IMR-90 (cell line): Measurements from ENCODE around the gene PF4V1. TPM values are rescaled to one million over a fixed set of nuclear protein-coding genes. Genes with fewer than 3 reads are reported as not detected.

Experiments used
- ATAC-seq: fragments of 200-7000 bp; cut with Tn5 transposase; 2 replicates; pipeline ENCODE4 v1.9.1; 2020; ENCODE audit warnings: low read depth, mild to moderate bottlenecking, moderate library complexity
- BruUV-seq: library from RNA; stranded (reverse); fragments of 400-500 nt; replicated peaks from 2 replicates; lab custom pipeline; 2021; lab: Mats Ljungman, UMichigan
- CTCF ChIA-PET: fragments of 300-600 bp; formaldehyde crosslinking; extraction: SDS; loops from one replicate; lab custom pipeline; 2021; ENCODE audit warnings: antibody characterized with exemption; lab: Yijun Ruan, JAX
- POLR2A ChIA-PET: fragments of 300-600 bp; sonication (Branson Sonifier 250); formaldehyde crosslinking; loops from one replicate; lab custom pipeline; 2022; ENCODE audit warnings: antibody characterized with exemption; ENCODE audit not compliant: unreplicated experiment; lab: Charles Lee
- DNase-seq: peaks from one replicate; pipeline ENCODE4 v3.0.0; 2013
- H2AFZ ChIP-seq: replicated peaks from 2 replicates; pipeline ENCODE3; 2013; ENCODE audit warnings: low read length, mild to moderate bottlenecking; ENCODE audit not compliant: poor library complexity
- H2AK5ac ChIP-seq: 2 replicates; pipeline ENCODE4 v1.6.1; 2013; ENCODE audit warnings: low read depth, low read length, inconsistent platforms
- H2AK9ac ChIP-seq: replicated peaks from 2 replicates; pipeline ENCODE3; 2013; ENCODE audit warnings: mild to moderate bottlenecking, low read depth, low read length, moderate library complexity; ENCODE audit not compliant: poor library complexity
- H2BK120ac ChIP-seq: 2 replicates; pipeline ENCODE4 v1.6.1; 2013; ENCODE audit warnings: low read depth, low read length, inconsistent platforms
- H2BK15ac ChIP-seq: 3 replicates; pipeline ENCODE4 v1.6.1; 2013; ENCODE audit warnings: low read depth, low read length, inconsistent platforms
- H2BK20ac ChIP-seq: 2 replicates; pipeline ENCODE4 v1.6.1; 2013; ENCODE audit warnings: low read depth, mild to moderate bottlenecking, inconsistent platforms, low read length, moderate library complexity
- H2BK5ac ChIP-seq: 2 replicates; pipeline ENCODE4 v1.6.1; 2013; ENCODE audit warnings: mild to moderate bottlenecking, low read depth, low read length, inconsistent platforms; ENCODE audit not compliant: poor library complexity, severe bottlenecking
- H3K14ac ChIP-seq: replicated peaks from 2 replicates; pipeline ENCODE4 v1.6.1; 2013; ENCODE audit warnings: low read depth, low read length, inconsistent platforms
- H3K18ac ChIP-seq: 2 replicates; pipeline ENCODE4 v1.6.1; 2013; ENCODE audit warnings: low read depth, low read length, control low read depth
- H3K23ac ChIP-seq: 2 replicates; pipeline ENCODE4 v1.6.1; 2013; ENCODE audit warnings: low read depth, low read length, inconsistent platforms
- H3K27ac ChIP-seq: 2 replicates; pipeline ENCODE4 v1.5.1; 2013; ENCODE audit warnings: mild to moderate bottlenecking, control low read depth, low read length; ENCODE audit not compliant: insufficient read depth
- H3K27me3 ChIP-seq: 2 replicates; pipeline ENCODE4 v1.6.1; 2013; ENCODE audit warnings: low read length; ENCODE audit not compliant: control insufficient read depth, insufficient read depth
- H3K36me3 ChIP-seq: 2 replicates; pipeline ENCODE4 v1.6.1; 2013; ENCODE audit warnings: low read length, mixed read lengths; ENCODE audit not compliant: control insufficient read depth, insufficient read depth
- H3K4ac ChIP-seq: 2 replicates; pipeline ENCODE4 v1.6.1; 2013; ENCODE audit warnings: low read depth, low read length, inconsistent platforms
- H3K4me1 ChIP-seq: 2 replicates; pipeline ENCODE4 v1.6.1; 2013; ENCODE audit warnings: low read length, mixed read lengths; ENCODE audit not compliant: control insufficient read depth, insufficient read depth
- H3K4me2 ChIP-seq: 2 replicates; pipeline ENCODE4 v1.6.1; 2013; ENCODE audit warnings: low read depth, mild to moderate bottlenecking, control low read depth, low read length, moderate library complexity
- H3K4me3 ChIP-seq: 2 replicates; pipeline ENCODE4 v1.5.1; 2013; ENCODE audit warnings: low read depth, mild to moderate bottlenecking, control low read depth, low read length, moderate library complexity; ENCODE audit not compliant: insufficient read depth
- H3K56ac ChIP-seq: 2 replicates; pipeline ENCODE4 v1.6.1; 2013; ENCODE audit warnings: low read length, inconsistent platforms; ENCODE audit not compliant: insufficient read depth; ENCODE audit errors: extremely low read depth
- H3K79me1 ChIP-seq, 2 experiments: 2 replicates each; pipeline ENCODE4 v1.6.1; 2013; ENCODE audit warnings: low read length in 2 of 2, inconsistent platforms in 1 of 2, low read depth in 1 of 2
- H3K9ac ChIP-seq: 2 replicates; pipeline ENCODE4 v1.6.1; 2013; ENCODE audit warnings: low read depth, low read length, control low read depth
- H3K9me1 ChIP-seq: 2 replicates; pipeline ENCODE4 v1.6.1; 2013; ENCODE audit warnings: low read length, inconsistent platforms; ENCODE audit not compliant: insufficient read depth
- H3K9me3 ChIP-seq: 2 replicates; pipeline ENCODE4 v1.6.1; 2013; ENCODE audit warnings: low read length; ENCODE audit not compliant: control insufficient read depth, insufficient read depth
- H4K20me1 ChIP-seq: 2 replicates; pipeline ENCODE4 v1.6.1; 2013; ENCODE audit warnings: low read length, inconsistent platforms; ENCODE audit not compliant: insufficient read depth
- H4K5ac ChIP-seq: 2 replicates; pipeline ENCODE4 v1.6.1; 2013; ENCODE audit warnings: mild to moderate bottlenecking, low read depth, low read length, control low read depth
- H4K8ac ChIP-seq, 2 experiments: 2 replicates each; pipeline ENCODE4 v1.6.1; 2013; ENCODE audit warnings: low read depth in 2 of 2, low read length in 2 of 2, control low read depth in 1 of 2, inconsistent platforms in 1 of 2
- H4K91ac ChIP-seq: 2 replicates; pipeline ENCODE4 v1.6.1; 2013; ENCODE audit warnings: low read depth, low read length, inconsistent platforms; ENCODE audit not compliant: insufficient read depth
- CEBPB ChIP-seq: IDR thresholded peaks from 2 replicates; pipeline ENCODE4 v1.6.1; 2012; ENCODE audit warnings: low read depth, low read length, improper control_type of control experiment
- CHD1 ChIP-seq: IDR thresholded peaks from 2 replicates; pipeline ENCODE4 v1.6.1; 2012; ENCODE audit warnings: low read depth, low read length, improper control_type of control experiment
- MAFK ChIP-seq: IDR thresholded peaks from 2 replicates; pipeline ENCODE4 v1.6.1; 2012; ENCODE audit warnings: low read depth, low read length, improper control_type of control experiment
- POLR2A ChIP-seq: IDR thresholded peaks from 2 replicates; pipeline ENCODE4 v1.6.1; 2012; ENCODE audit warnings: mild to moderate bottlenecking, low read depth, low read length
- RAD21 ChIP-seq: IDR thresholded peaks from 2 replicates; pipeline ENCODE4 v1.6.1; 2012; ENCODE audit warnings: low read length, improper control_type of control experiment
- RFX5 ChIP-seq: IDR thresholded peaks from 2 replicates; pipeline ENCODE4 v1.8.0; 2012; ENCODE audit warnings: low read depth, mild to moderate bottlenecking, low read length, moderate library complexity
- SMC3 ChIP-seq: fragments of 150-350 bp; IDR thresholded peaks from 2 replicates; pipeline ENCODE4 v1.6.1; 2016; ENCODE audit warnings: low read depth, mild to moderate bottlenecking, antibody characterized with exemption, low read length, moderate library complexity
- WGBS, 2 experiments: methylation state at CpG; one replicate each; pipeline versions ENCODE4 v1.1.5 to v1.1.7; 2013; ENCODE audit warnings: missing lambda C conversion rate in 2 of 2; ENCODE audit not compliant: insufficient read length in 1 of 2; ENCODE audit errors: extremely low coverage in 2 of 2; 5-methylcytosine and 5-hydroxymethylcytosine counted together
- dilution Hi-C: fragments of 300-500 bp; cut with HindIII; formaldehyde crosslinking; loops from one replicate; pipeline ENCODE4 v1.14.3; 2018; ENCODE audit warnings: low sequenced_read_pairs; ENCODE audit not compliant: unreplicated experiment
- in situ Hi-C: fragments of 300-500 bp; cut with MboI; formaldehyde crosslinking; loops from 3 replicates; pipeline ENCODE4 v1.14.3; 2019; ENCODE audit warnings: low sequenced_read_pairs, inconsistent platforms, mixed read lengths
- intact Hi-C: fragments of 100-400 bp; cut with micrococcal nuclease; formaldehyde crosslinking; loops from 2 replicates; pipeline ENCODE4 v1.10.0; 2022
- polyA plus RNA-seq, 3 experiments: library from polyadenylated mRNA; depleted of rRNA; stranded (reverse); fragments of >200 nt; gene quantifications; 2 replicates each; pipeline ENCODE4 v1.2.3, GENCODE V29; 2012; ENCODE audit warnings: low replicate concordance in 1 of 3
- total RNA-seq: library from RNA; depleted of rRNA; stranded (reverse); fragments of >200 nt; gene quantifications from 2 replicates; pipeline ENCODE4 v1.2.3, GENCODE V29; 2012
- TF ChIP-seq, protein P1 (sequence below): conservative IDR thresholded peaks from 2 replicates; pipeline ENCODE4 v1.5.1; 2012; ENCODE audit warnings: mild to moderate bottlenecking, low read depth, low read length, improper control_type of control experiment
- TF ChIP-seq, protein P2 (sequence below): fragments of 150-350 bp; IDR thresholded peaks from 2 replicates; pipeline ENCODE4 v1.6.1; 2016; ENCODE audit warnings: low read depth, mild to moderate bottlenecking, low read length, moderate library complexity, borderline replicate concordance

Gene PF4V1
- total and polyA plus RNA-seq, 2 of the 4 experiments (the other 2 are of a cell fraction) = not detected

- Histone ChIP-seq H3K36me3 (no peaks in the 10 kb centered on the region), H2AK9ac (no peak overlapping the region), H2AK5ac (no peak overlapping the region), H2BK5ac (no peak overlapping the region), H3K9me3 (no peaks in the 10 kb centered on the region; the same call in 1 of the 2 replicates), H3K4me3 (no peak overlapping the region), H3K56ac (no peak overlapping the region), H2BK15ac (no peak overlapping the region; the same call in 2 of the 3 replicates), H3K14ac (no peak overlapping the region), H3K79me1 (no peaks in the 10 kb centered on the region), H3K18ac (no peak overlapping the region), H2BK20ac (no peak overlapping the region), H2AFZ (no peak overlapping the region), H3K4me1 (peaks cover 3% of the 10 kb centered on the region; the same call in 1 of the 2 replicates), H4K5ac (no peak overlapping the region), H2BK120ac (no peak overlapping the region), H4K20me1 (no peaks in the 10 kb centered on the region), H3K27ac (no peak overlapping the region), H3K9ac (no peak overlapping the region), H4K8ac (no peak overlapping the region), H3K23ac (no peak overlapping the region), H3K4me2 (no peak overlapping the region), H4K91ac (no peak overlapping the region; the same call in 1 of the 2 replicates), H3K9me1 (no peaks in the 10 kb centered on the region), H3K4ac (no peak overlapping the region), H3K27me3 (peaks cover 49% of the 10 kb centered on the region)
- dilution Hi-C loops = no loop called here
- TF ChIP-seq SMC3 (no peak), CEBPB (no peak), RFX5 (no peak), RAD21 (no peak), MAFK (no peak), CHD1 (no peak), POLR2A (no peak)
- TF ChIP-seq, protein P1, sequence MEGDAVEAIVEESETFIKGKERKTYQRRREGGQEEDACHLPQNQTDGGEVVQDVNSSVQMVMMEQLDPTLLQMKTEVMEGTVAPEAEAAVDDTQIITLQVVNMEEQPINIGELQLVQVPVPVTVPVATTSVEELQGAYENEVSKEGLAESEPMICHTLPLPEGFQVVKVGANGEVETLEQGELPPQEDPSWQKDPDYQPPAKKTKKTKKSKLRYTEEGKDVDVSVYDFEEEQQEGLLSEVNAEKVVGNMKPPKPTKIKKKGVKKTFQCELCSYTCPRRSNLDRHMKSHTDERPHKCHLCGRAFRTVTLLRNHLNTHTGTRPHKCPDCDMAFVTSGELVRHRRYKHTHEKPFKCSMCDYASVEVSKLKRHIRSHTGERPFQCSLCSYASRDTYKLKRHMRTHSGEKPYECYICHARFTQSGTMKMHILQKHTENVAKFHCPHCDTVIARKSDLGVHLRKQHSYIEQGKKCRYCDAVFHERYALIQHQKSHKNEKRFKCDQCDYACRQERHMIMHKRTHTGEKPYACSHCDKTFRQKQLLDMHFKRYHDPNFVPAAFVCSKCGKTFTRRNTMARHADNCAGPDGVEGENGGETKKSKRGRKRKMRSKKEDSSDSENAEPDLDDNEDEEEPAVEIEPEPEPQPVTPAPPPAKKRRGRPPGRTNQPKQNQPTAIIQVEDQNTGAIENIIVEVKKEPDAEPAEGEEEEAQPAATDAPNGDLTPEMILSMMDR = no peak
- TF ChIP-seq, protein P2, sequence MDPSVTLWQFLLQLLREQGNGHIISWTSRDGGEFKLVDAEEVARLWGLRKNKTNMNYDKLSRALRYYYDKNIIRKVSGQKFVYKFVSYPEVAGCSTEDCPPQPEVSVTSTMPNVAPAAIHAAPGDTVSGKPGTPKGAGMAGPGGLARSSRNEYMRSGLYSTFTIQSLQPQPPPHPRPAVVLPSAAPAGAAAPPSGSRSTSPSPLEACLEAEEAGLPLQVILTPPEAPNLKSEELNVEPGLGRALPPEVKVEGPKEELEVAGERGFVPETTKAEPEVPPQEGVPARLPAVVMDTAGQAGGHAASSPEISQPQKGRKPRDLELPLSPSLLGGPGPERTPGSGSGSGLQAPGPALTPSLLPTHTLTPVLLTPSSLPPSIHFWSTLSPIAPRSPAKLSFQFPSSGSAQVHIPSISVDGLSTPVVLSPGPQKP = no peak
- WGBS, 2 experiments = no CpG with 5 or more reads among the region's 2 CpGs
- no TSS peak for BruUV-seq
- intact Hi-C loops = no loop called here
- POLR2A ChIA-PET = no interaction called here
- DNase-seq (no peak), ATAC-seq (no peak)
- CTCF ChIA-PET = no interaction called here
- in situ Hi-C loops = no loop called here
Observed at GRCh38 chr4:73872316-73873108, 19.4 kb downstream of the PF4V1 start.
